ENCODE results near the gene CEP152.

CEP152 gene

GRCh38 chr15:48785712-48786111 is 25.2 kb downstream of the CEP152 start:
- Histone ChIP-seq H2AFZ (ENCODE audit: low read length) (no peak overlapping the region), H3K4me2 (ENCODE audit: low read depth, low read length) (no peak overlapping the region), H3K36me3 (replicated peaks; ENCODE audit: insufficient read depth, low read length) (peaks cover 8% of the 10 kb centered on the region; the same call in 1 of the 2 replicates), H3K4me3 (ENCODE audit: low read length) (no peak overlapping the region), H3K9ac (ENCODE audit: low read length) (no peak overlapping the region), H3K27me3 (replicated peaks; ENCODE audit: insufficient read depth, low read length) (no peaks in the 10 kb centered on the region), H3K9me2 (replicated peaks; ENCODE audit: insufficient read depth, low read length) (no peaks in the 10 kb centered on the region), H3K79me2 (ENCODE audit: low read length) (no peaks in the 10 kb centered on the region), H3K9me3 (replicated peaks; ENCODE audit: insufficient read depth, low read length) (no peaks in the 10 kb centered on the region), H3K4me1 (ENCODE audit: low read length) (no peaks in the 10 kb centered on the region), H3F3A (ENCODE audit: insufficient read depth, low read length) (no peaks in the 10 kb centered on the region), H3K27ac (ENCODE audit: low read length) (no peak overlapping the region), H4K20me1 (ENCODE audit: insufficient read depth, low read length) (no peaks in the 10 kb centered on the region)
- TF ChIP-seq CTCF (IDR thresholded peaks at IDR 0.05; ENCODE audit: low read length) (no peak), EZH2phosphoT487 (IDR thresholded peaks at IDR 0.05; ENCODE audit: low read length) (no peak), EZH2 (optimal IDR thresholded peaks at IDR 0.05; ENCODE audit: low read depth, low read length) (no peak)
- no peak for DNase-seq

- H3K4me2 ChIP-seq (ENCODE audit: low read depth, low read length), result no peak overlapping the region
- no peaks in the 10 kb centered on the region for H3K4me1 ChIP-seq (ENCODE audit: low read length)
- peaks cover 8% of the 10 kb centered on the region; the same call in 1 of the 2 replicates for H3K36me3 ChIP-seq (replicated peaks; ENCODE audit: insufficient read depth, low read length)
- H4K20me1 ChIP-seq (ENCODE audit: insufficient read depth, low read length), result no peaks in the 10 kb centered on the region
- DNase-seq, result no peak
- no peak overlapping the region for H3K4me3 ChIP-seq (ENCODE audit: low read length)
- H3K9me3 ChIP-seq (replicated peaks; ENCODE audit: insufficient read depth, low read length), result no peaks in the 10 kb centered on the region
- no peaks in the 10 kb centered on the region for H3K9me2 ChIP-seq (replicated peaks; ENCODE audit: insufficient read depth, low read length)
- H3K27me3 ChIP-seq (replicated peaks; ENCODE audit: insufficient read depth, low read length), result no peaks in the 10 kb centered on the region
- H3K79me2 ChIP-seq (ENCODE audit: low read length), result no peaks in the 10 kb centered on the region
- no peak overlapping the region for H3K27ac ChIP-seq (ENCODE audit: low read length)
- no peak overlapping the region for H2AFZ ChIP-seq (ENCODE audit: low read length)
- TF ChIP-seq EZH2phosphoT487 (IDR thresholded peaks at IDR 0.05; ENCODE audit: low read length), result no peak
- TF ChIP-seq CTCF (IDR thresholded peaks at IDR 0.05; ENCODE audit: low read length), result no peak
- TF ChIP-seq EZH2 (optimal IDR thresholded peaks at IDR 0.05; ENCODE audit: low read depth, low read length), result no peak
- no peak overlapping the region for H3K9ac ChIP-seq (ENCODE audit: low read length)
- H3F3A ChIP-seq (ENCODE audit: insufficient read depth, low read length), result no peaks in the 10 kb centered on the region
Observed at GRCh38 chr15:48785195-48785594, 25.7 kb downstream of the CEP152 start.

GRCh38 chr15:48784756-48785155 is 26.1 kb downstream of the CEP152 start:
- Histone ChIP-seq H3K27me3 (replicated peaks; ENCODE audit: insufficient read depth, low read length) (no peaks in the 10 kb centered on the region), H3K27ac (ENCODE audit: low read length) (no peak overlapping the region), H3K9ac (ENCODE audit: low read length) (no peak overlapping the region), H3K4me2 (ENCODE audit: low read depth, low read length) (no peak overlapping the region), H3K4me3 (ENCODE audit: low read length) (no peak overlapping the region), H3K36me3 (replicated peaks; ENCODE audit: insufficient read depth, low read length) (peaks cover 8% of the 10 kb centered on the region; the same call in 1 of the 2 replicates), H3K4me1 (ENCODE audit: low read length) (no peaks in the 10 kb centered on the region), H4K20me1 (ENCODE audit: insufficient read depth, low read length) (no peaks in the 10 kb centered on the region), H3F3A (ENCODE audit: insufficient read depth, low read length) (no peaks in the 10 kb centered on the region), H3K9me2 (replicated peaks; ENCODE audit: insufficient read depth, low read length) (no peaks in the 10 kb centered on the region), H3K9me3 (replicated peaks; ENCODE audit: insufficient read depth, low read length) (no peaks in the 10 kb centered on the region), H2AFZ (ENCODE audit: low read length) (no peak overlapping the region), H3K79me2 (ENCODE audit: low read length) (no peaks in the 10 kb centered on the region)
- no peak for DNase-seq
- TF ChIP-seq EZH2 (optimal IDR thresholded peaks at IDR 0.05; ENCODE audit: low read depth, low read length) (no peak), EZH2phosphoT487 (IDR thresholded peaks at IDR 0.05; ENCODE audit: low read length) (no peak), CTCF (IDR thresholded peaks at IDR 0.05; ENCODE audit: low read length) (no peak)

Data from MM.1S (cell line).